K562 (cell line): ENCODE results near the gene KRT80. TPM values are rescaled to one million over a fixed set of nuclear protein-coding genes. Genes with fewer than 3 reads are reported as not detected.

ENCODE experiments used
- ATAC-seq: fragments of 200-7000 bp; cut with Tn5 transposase; 3 replicates; pipeline ENCODE4 v1.9.1; 2020; ENCODE audit warnings: moderate library complexity
- BruUV-seq: library from RNA; stranded (reverse); fragments of 400-500 nt; replicated peaks from 2 replicates; lab custom pipeline; 2021; lab: Mats Ljungman, UMichigan
- CTCF ChIA-PET: fragments of 300-600 bp; formaldehyde crosslinking; extraction: SDS; loops from one replicate; lab custom pipeline; 2021; ENCODE audit warnings: low intra/inter-chr PET ratio; lab: Yijun Ruan, JAX
- POLR2A ChIA-PET: fragments of 300-600, 350-650 bp; sonication (Branson Sonifier 250); formaldehyde crosslinking; extraction: SDS; loops from one replicate; lab custom pipeline; 2021; ENCODE audit warnings: antibody characterized with exemption, inconsistent platforms; lab: Yijun Ruan, JAX
- DNase-seq, 4 experiments: peaks; one replicate each; pipeline versions ENCODE4 v3.0.0 to v3.0.0-alpha.2; 2011 to 2018; ENCODE audit warnings: low spot score in 3 of 4, mixed read lengths in 3 of 4; ENCODE audit errors: extremely low read depth in 1 of 4
- FAIRE-seq: peaks from 2 replicates; lab custom pipeline; 2011; peaks lifted over from hg19 to GRCh38; lab: Jason Lieb, UNC
- H2AFZ ChIP-seq: 2 replicates; pipeline ENCODE4 v1.6.0; 2011; ENCODE audit warnings: low read depth, low read length, control low read depth, inconsistent platforms
- H3K27ac ChIP-seq: fragments of 200-600 bp; 3 replicates; pipeline ENCODE4 v1.8.0; 2011; ENCODE audit warnings: low read depth, mild to moderate bottlenecking, control low read depth, inconsistent platforms, low read length, moderate library complexity, mixed read lengths; ENCODE audit errors: extremely low read depth
- H3K27me3 ChIP-seq, 2 experiments: fragments of 300-600 bp in 1 of 2; 2 replicates in 1 of 2; 3 replicates in 1 of 2; pipeline versions ENCODE4 v1.6.0 to v1.8.0; 2011; ENCODE audit warnings: inconsistent platforms in 2 of 2, low read length in 2 of 2, mild to moderate bottlenecking in 1 of 2, mixed read lengths in 1 of 2, moderate library complexity in 1 of 2; ENCODE audit not compliant: control insufficient read depth in 2 of 2, insufficient read depth in 2 of 2
- H3K36me3 ChIP-seq: fragments of 300-600 bp; 3 replicates; pipeline ENCODE4 v1.8.0; 2011; ENCODE audit warnings: mild to moderate bottlenecking, low read length, inconsistent platforms; ENCODE audit not compliant: control insufficient read depth, insufficient read depth
- H3K4me1 ChIP-seq, 2 experiments: fragments of 200-600 bp in 1 of 2; replicated peaks in 1 of 2; 2 replicates in 1 of 2; 3 replicates in 1 of 2; pipeline versions ENCODE4 v1.5.1 to v1.8.0; 2011; ENCODE audit warnings: inconsistent platforms in 2 of 2, low read length in 2 of 2, mild to moderate bottlenecking in 1 of 2, mixed read lengths in 1 of 2, moderate library complexity in 1 of 2; ENCODE audit not compliant: control insufficient read depth in 2 of 2, insufficient read depth in 2 of 2
- H3K4me2 ChIP-seq: 2 replicates; pipeline ENCODE4 v1.6.1; 2011; ENCODE audit warnings: low read length, control low read depth, inconsistent platforms, mixed read lengths; ENCODE audit not compliant: insufficient read depth
- H3K4me3 ChIP-seq: fragments of 200-600 bp; sonication (generic), shearing (Covaris generic); 2 replicates; pipeline ENCODE4 v1.5.1; 2016; ENCODE audit warnings: control low read depth, inconsistent platforms
- H3K79me2 ChIP-seq: fragments of 200-600 bp; 3 replicates; pipeline ENCODE4 v1.8.0; 2011; ENCODE audit warnings: low read length, inconsistent platforms; ENCODE audit not compliant: control insufficient read depth, insufficient read depth
- H3K9ac ChIP-seq, 2 experiments: 2 replicates each; pipeline versions ENCODE4 v1.6.0 to v1.6.1; 2011; ENCODE audit warnings: low read depth in 2 of 2, low read length in 2 of 2, control low read depth in 1 of 2, inconsistent platforms in 1 of 2, mild to moderate bottlenecking in 1 of 2, mixed read lengths in 1 of 2; ENCODE audit not compliant: insufficient read depth in 1 of 2
- H3K9me1 ChIP-seq: one replicate; pipeline ENCODE4 v1.6.0; 2011; ENCODE audit warnings: inconsistent platforms, mild to moderate bottlenecking, low read length, moderate library complexity; ENCODE audit not compliant: control insufficient read depth, insufficient read depth
- H3K9me3 ChIP-seq: replicated peaks from 2 replicates; pipeline ENCODE4 v1.5.1; 2011; ENCODE audit warnings: low read depth, low read length, inconsistent platforms; ENCODE audit not compliant: control insufficient read depth, insufficient read depth
- H4K20me1 ChIP-seq: replicated peaks from 2 replicates; pipeline ENCODE4 v1.6.1; 2011; ENCODE audit warnings: low read length, inconsistent platforms, mixed read lengths; ENCODE audit not compliant: control insufficient read depth, insufficient read depth
- BHLHE40 ChIP-seq: IDR thresholded peaks from 2 replicates; pipeline ENCODE4 v1.6.1; 2011; ENCODE audit warnings: low read length, improper control_type of control experiment
- ELK3 ChIP-seq: fragments of 450-650 bp; formaldehyde crosslinking; IDR thresholded peaks from 2 replicates; pipeline ENCODE4 v1.4.0; 2020; ENCODE audit warnings: mild to moderate bottlenecking
- FOS ChIP-seq: IDR thresholded peaks from 3 replicates; pipeline ENCODE4 v1.6.1; 2011; ENCODE audit not compliant: insufficient read length; ENCODE audit errors: extremely low read depth
- HMGN3 ChIP-seq: IDR thresholded peaks from 2 replicates; pipeline ENCODE4 v1.6.1; 2011; ENCODE audit warnings: borderline replicate concordance, low read depth, mild to moderate bottlenecking, mixed read lengths, low read length; ENCODE audit not compliant: insufficient read length; ENCODE audit errors: extremely low read depth
- KAT8 ChIP-seq: fragments of 450-650 bp; IDR thresholded peaks from 2 replicates; pipeline ENCODE4 v1.6.1; 2016; ENCODE audit warnings: low read depth, mild to moderate bottlenecking
- NFYB ChIP-seq: IDR thresholded peaks from 2 replicates; pipeline ENCODE4 v1.6.1; 2011; ENCODE audit warnings: mild to moderate bottlenecking, moderate library complexity; ENCODE audit not compliant: insufficient read length; ENCODE audit errors: extremely low read depth
- NR1H2 ChIP-seq: sonication (generic); formaldehyde crosslinking; IDR thresholded peaks from 2 replicates; pipeline ENCODE4 v1.4.0; 2020; ENCODE audit warnings: mild to moderate bottlenecking, missing genetic modification reagents
- RAD51 ChIP-seq: fragments of 450-650 bp; IDR thresholded peaks from 2 replicates; pipeline ENCODE4 v1.7.1; 2016; ENCODE audit warnings: low read depth, mild to moderate bottlenecking, borderline replicate concordance
- RBBP5 ChIP-seq: fragments of 200-600 bp; sonication (generic); IDR thresholded peaks from 2 replicates; pipeline ENCODE4 v1.6.1; 2012; ENCODE audit warnings: borderline replicate concordance, mild to moderate bottlenecking, low read length, control low read depth, inconsistent platforms; ENCODE audit not compliant: insufficient read depth, poor library complexity, severe bottlenecking
- RBM17 ChIP-seq: fragments of 200-400 bp; formaldehyde crosslinking; IDR thresholded peaks from 2 replicates; pipeline ENCODE4 v1.6.1; 2017; ENCODE audit warnings: low read depth, mild to moderate bottlenecking, low read length, borderline replicate concordance
- ZC3H8 ChIP-seq: fragments of 450-650 bp; IDR thresholded peaks from 2 replicates; pipeline ENCODE4 v1.6.1; 2017
- ZNF197 ChIP-seq: fragments of 200-800 bp; sonication (Bioruptor generic); IDR thresholded peaks from 2 replicates; pipeline ENCODE4 v1.6.1; 2016; ENCODE audit warnings: low read depth, missing genetic modification characterization, missing compliant biosample characterization
- ZNF347 ChIP-seq: fragments of 450-650 bp; formaldehyde crosslinking; IDR thresholded peaks from 2 replicates; pipeline ENCODE4 v1.4.0; 2020; ENCODE audit warnings: low read depth, mild to moderate bottlenecking, moderate library complexity
- WGBS: fragments of 100-300 bp; shearing (Covaris generic); methylation state at CpG from one replicate; pipeline ENCODE4 v1.1.6; 2016; ENCODE audit warnings: low coverage, mixed read lengths; ENCODE audit not compliant: insufficient coverage; ENCODE audit errors: missing lambda C conversion rate; 5-methylcytosine and 5-hydroxymethylcytosine counted together
- in situ Hi-C: fragments of 300-500 bp; cut with MboI; formaldehyde crosslinking; loops from 4 replicates; pipeline ENCODE4 v1.15.0; 2018; ENCODE audit warnings: inconsistent platforms, mixed read lengths
- intact Hi-C: fragments of 100-400 bp; cut with micrococcal nuclease; formaldehyde crosslinking; loops from 2 replicates; pipeline ENCODE4 v1.14.2; 2022
- polyA plus RNA-seq, 8 experiments: library from polyadenylated mRNA; depleted of rRNA in 4 of 8; stranded (reverse) in 5 of 8; unstranded in 3 of 8; fragments of >200 nt; fragmentation: Nextera tagmentation in 2 of 8; fragmentation: Illumina TruSeq in 1 of 8; extraction: Ambion mirVana in 2 of 8; extraction: Trizol in 1 of 8; gene quantifications; 2 replicates each; pipeline versions ENCODE4 v1.2.1 to v1.2.3, GENCODE V29; 2011 to 2014; ENCODE audit warnings: inconsistent platforms in 1 of 8, missing spikeins in 1 of 8
- total RNA-seq, 7 experiments: library from RNA; depleted of rRNA in 6 of 7; stranded (reverse); fragments of >200 nt in 6 of 7; fragmentation: Illumina TruSeq in 2 of 7; extraction: Trizol in 2 of 7; gene quantifications; 2 replicates each; pipeline versions ENCODE4 v1.2.1 to v1.2.3, GENCODE V29; 2011 to 2021; ENCODE audit warnings: low replicate concordance in 1 of 7
- TF ChIP-seq, protein P1 (sequence below): IDR thresholded peaks from 2 replicates; pipeline ENCODE4 v1.6.1; 2011; ENCODE audit warnings: borderline replicate concordance, low read depth, mild to moderate bottlenecking, moderate library complexity, low read length; ENCODE audit not compliant: insufficient read depth, poor library complexity, severe bottlenecking
- TF ChIP-seq, protein P2 (sequence below): fragments of 450-650 bp; IDR thresholded peaks from 2 replicates; pipeline ENCODE4 v1.6.1; 2016

KRT80 gene
- total and polyA plus RNA-seq, 9 of the 15 experiments (the other 6 are each of a cell fraction or from before 2014, with no cell fraction given): not detected

- no peak for FAIRE-seq
- peak overlapping the region in 1 of 2 experiments; percentile 66; a peak in 2 of 4 replicates for H3K9ac ChIP-seq
- intact Hi-C loops: no loop called here
- peaks cover 8 to 45% of the 10 kb centered on the region in 2 experiments; a peak in 4 of 5 replicates for H3K4me1 ChIP-seq
- H3K4me2 ChIP-seq: no peak overlapping the region
- peak overlapping the region; percentile 36; the same call in 1 of the 2 replicates for H2AFZ ChIP-seq
- no peaks in the 10 kb centered on the region for H3K9me3 ChIP-seq
- H3K79me2 ChIP-seq: no peaks in the 10 kb centered on the region
- H3K27me3 ChIP-seq: no peaks in the 10 kb centered on the region
- BruUV-seq: no TSS peak
- in situ Hi-C loops: no loop called here
- H4K20me1 ChIP-seq: no peaks in the 10 kb centered on the region
- ATAC-seq: peak; percentile 60
- H3K4me3 ChIP-seq: no peak overlapping the region
- no peaks in the 10 kb centered on the region for H3K36me3 ChIP-seq
- POLR2A ChIA-PET: interaction anchor here (0.6 to 1.3 kb wide), 3 partner anchors 12 to 72 kb away, joined by 3 to 5 read pairs (median 3); no protein-coding TSS in a partner anchor
- WGBS: 22% methylated on average over 16 of the region's 17 CpGs
- H3K9me1 ChIP-seq: no peaks in the 10 kb centered on the region
- DNase-seq: peak; percentile 55 to 77 (median 74)
- CTCF ChIA-PET: no interaction called here
- no peak overlapping the region for H3K27ac ChIP-seq
- TF ChIP-seq, protein P1, sequence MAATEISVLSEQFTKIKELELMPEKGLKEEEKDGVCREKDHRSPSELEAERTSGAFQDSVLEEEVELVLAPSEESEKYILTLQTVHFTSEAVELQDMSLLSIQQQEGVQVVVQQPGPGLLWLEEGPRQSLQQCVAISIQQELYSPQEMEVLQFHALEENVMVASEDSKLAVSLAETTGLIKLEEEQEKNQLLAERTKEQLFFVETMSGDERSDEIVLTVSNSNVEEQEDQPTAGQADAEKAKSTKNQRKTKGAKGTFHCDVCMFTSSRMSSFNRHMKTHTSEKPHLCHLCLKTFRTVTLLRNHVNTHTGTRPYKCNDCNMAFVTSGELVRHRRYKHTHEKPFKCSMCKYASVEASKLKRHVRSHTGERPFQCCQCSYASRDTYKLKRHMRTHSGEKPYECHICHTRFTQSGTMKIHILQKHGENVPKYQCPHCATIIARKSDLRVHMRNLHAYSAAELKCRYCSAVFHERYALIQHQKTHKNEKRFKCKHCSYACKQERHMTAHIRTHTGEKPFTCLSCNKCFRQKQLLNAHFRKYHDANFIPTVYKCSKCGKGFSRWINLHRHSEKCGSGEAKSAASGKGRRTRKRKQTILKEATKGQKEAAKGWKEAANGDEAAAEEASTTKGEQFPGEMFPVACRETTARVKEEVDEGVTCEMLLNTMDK: no peak
- TF ChIP-seq, protein P2, sequence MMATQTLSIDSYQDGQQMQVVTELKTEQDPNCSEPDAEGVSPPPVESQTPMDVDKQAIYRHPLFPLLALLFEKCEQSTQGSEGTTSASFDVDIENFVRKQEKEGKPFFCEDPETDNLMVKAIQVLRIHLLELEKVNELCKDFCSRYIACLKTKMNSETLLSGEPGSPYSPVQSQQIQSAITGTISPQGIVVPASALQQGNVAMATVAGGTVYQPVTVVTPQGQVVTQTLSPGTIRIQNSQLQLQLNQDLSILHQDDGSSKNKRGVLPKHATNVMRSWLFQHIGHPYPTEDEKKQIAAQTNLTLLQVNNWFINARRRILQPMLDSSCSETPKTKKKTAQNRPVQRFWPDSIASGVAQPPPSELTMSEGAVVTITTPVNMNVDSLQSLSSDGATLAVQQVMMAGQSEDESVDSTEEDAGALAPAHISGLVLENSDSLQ: no peak
- TF ChIP-seq NR1H2 (CRISPR knock-in tag) (no peak), BHLHE40 (0 out of 2 replicates have a peak, but pooled peaks have one; percentile 24), ZNF347 (no peak), ZNF197 (no peak), FOS (no peak), RBM17 (no peak), RBBP5 (no peak), ZC3H8 (no peak), HMGN3 (peak; percentile 27), NFYB (no peak), ELK3 (no peak), RAD51 (no peak), KAT8 (no peak)
These were observed 44.3 kb downstream of the KRT80 start for GRCh38 chr12:52147367-52147963.
